ENCODE results near the gene TENT4A.

The TENT4A gene

DNA sequence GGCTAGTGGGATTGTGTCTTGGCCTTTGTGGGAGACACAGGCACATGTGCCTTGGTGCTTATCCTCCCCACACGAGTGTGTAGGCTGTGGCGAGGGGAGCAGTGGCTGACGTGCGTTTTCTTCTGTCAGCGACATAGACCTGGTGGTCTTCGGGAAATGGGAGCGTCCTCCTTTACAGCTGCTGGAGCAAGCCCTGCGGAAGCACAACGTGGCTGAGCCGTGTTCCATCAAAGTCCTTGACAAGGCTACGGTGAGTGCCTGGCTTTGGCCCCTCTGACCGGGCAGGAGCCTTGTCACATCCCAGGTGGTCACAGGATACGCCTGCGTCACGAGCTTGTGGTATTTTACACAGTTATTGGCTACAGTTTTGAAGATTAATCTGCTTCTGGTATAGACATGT, 26.4 kb downstream of the TENT4A start:
- no peak overlapping the region for H3K4me3 ChIP-seq (ENCODE audit: low read depth, low read length)
- TF ChIP-seq, protein P1, sequence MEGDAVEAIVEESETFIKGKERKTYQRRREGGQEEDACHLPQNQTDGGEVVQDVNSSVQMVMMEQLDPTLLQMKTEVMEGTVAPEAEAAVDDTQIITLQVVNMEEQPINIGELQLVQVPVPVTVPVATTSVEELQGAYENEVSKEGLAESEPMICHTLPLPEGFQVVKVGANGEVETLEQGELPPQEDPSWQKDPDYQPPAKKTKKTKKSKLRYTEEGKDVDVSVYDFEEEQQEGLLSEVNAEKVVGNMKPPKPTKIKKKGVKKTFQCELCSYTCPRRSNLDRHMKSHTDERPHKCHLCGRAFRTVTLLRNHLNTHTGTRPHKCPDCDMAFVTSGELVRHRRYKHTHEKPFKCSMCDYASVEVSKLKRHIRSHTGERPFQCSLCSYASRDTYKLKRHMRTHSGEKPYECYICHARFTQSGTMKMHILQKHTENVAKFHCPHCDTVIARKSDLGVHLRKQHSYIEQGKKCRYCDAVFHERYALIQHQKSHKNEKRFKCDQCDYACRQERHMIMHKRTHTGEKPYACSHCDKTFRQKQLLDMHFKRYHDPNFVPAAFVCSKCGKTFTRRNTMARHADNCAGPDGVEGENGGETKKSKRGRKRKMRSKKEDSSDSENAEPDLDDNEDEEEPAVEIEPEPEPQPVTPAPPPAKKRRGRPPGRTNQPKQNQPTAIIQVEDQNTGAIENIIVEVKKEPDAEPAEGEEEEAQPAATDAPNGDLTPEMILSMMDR (IDR thresholded peaks at IDR 0.05; ENCODE audit: insufficient read depth, low read depth, low read length, missing control alignments): no peak
- no peak for DNase-seq (ENCODE audit: low read depth)

DNA sequence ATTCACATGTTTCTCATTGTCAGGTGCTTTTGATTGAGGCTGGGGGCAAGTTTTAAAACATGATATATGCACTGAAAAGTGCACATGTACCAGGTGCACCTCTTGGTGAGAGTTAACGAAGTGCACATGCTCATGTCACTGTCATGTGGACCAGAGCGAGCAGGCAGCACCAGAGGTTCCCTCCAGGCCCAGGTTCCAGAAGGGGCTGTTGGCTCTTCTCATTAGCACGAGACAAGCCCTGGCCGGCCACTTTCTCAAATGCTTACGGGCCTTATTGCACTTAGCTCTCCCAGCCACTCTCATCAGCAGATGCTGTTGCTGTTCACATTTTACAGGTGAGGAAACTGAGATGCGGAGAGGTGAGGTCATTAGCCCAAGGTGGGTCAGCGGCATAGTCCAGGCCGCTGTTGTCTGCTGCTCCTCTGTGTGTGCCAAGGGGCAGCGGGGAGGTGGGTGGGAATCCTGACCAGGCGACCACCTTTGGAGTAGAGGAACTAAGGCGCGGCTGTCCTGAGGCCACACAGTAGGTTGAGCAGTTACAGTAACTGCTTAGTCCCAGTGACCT, 27.4 kb downstream of the TENT4A start:
- H3K4me3 ChIP-seq (ENCODE audit: low read depth, low read length): no peak overlapping the region
- DNase-seq (ENCODE audit: low read depth): no peak
- TF ChIP-seq, protein P1 (IDR thresholded peaks at IDR 0.05; ENCODE audit: insufficient read depth, low read depth, low read length, missing control alignments): no peak

DNA sequence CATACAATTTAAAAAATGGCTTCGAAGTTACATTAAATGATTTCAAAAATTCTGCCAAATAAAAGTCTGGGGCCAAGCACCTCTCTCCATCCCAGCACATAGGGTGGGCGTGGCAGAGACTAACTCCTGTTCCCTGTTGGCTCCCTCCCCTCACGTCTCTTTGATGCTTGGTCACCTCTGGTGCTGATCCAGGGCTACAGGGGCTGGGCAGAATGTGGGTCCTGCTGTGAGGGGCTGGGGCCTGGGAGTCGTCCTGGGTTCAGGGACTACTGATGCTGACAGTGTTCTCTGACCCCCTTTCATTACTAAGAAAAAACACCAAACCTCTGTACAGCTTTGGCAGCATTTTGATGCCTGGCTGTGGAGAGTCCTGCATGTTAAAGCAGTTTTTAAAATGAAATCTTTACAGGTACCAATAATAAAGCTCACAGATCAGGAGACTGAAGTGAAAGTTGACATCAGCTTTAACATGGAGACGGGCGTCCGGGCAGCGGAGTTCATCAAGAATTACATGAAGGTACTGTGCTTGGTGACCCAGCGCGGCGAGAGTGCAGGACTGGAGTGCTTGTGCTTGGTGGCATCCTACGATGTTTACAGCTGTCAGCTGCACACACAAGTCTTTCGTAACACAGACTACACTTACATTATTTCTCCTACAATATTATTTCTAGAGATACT, 29.0 kb downstream of the TENT4A start:
- no peak overlapping the region for H3K4me3 ChIP-seq (ENCODE audit: low read depth, low read length)
- no peak for DNase-seq (ENCODE audit: low read depth)
- TF ChIP-seq, protein P1 (IDR thresholded peaks at IDR 0.05; ENCODE audit: insufficient read depth, low read depth, low read length, missing control alignments): no peak

DNA sequence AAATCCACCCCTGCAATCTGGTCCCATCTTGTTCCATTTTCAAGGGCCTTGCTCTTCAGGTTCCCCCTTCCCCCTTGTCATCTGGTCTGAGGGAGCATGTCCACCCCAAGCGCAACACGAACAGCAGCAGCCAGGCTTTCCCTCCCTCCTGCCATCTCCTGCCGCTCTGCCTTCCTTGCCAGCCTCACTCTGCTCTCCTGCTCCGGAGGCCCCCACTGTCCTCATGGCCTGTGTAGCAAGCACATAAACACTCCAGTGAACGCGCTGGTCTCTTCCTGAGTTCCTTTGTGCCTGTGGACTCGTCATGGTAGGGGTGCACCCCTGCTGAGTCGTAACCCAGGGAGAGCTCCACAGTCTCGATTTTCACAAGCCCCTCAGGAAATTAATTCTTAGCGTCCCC, 29.9 kb downstream of the TENT4A start:
- no peak overlapping the region for H3K4me3 ChIP-seq (ENCODE audit: low read depth, low read length)
- TF ChIP-seq, protein P1 (IDR thresholded peaks at IDR 0.05; ENCODE audit: insufficient read depth, low read depth, low read length, missing control alignments): no peak
- DNase-seq (ENCODE audit: low read depth): no peak

DNA sequence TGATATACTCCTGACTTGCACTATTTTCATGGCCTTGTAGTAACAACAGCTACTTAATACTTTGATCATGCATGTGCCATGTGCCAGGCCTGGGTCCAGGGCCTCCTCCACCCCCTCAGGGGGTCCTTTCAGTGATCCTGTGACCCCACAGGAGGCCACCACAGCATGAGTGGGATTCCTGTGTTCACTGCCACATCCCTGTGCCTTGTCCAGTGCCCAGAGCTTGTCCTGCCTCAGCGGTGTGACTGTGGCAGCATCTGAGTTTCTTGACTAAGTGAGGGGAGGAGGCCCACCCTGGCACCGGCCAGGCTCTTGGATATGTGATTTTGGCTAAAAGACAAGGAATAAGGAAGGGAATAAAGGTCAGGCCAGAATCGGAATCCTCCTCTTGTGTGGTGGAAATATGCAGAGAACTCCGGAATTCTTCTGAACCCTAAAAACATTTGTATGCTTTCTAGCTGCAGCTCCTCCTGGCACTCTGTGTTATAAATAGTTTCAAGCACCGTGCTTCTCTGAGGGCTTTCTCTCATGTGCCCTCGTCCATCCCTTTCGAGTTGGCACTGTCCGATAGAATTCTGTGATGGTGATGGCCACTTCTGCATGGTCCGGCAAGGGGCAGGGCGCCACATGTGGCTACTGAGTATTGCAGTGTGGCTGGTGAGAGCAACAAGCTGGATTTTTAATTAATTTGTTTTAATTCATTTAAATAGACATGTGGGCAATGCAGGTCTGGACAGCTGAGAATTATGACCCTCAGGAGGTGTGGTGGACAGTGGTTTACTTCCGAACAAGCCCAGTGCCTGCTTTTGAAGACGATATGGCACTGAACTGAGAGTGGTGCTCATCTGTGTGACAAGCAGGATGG, 31.8 kb downstream of the TENT4A start:
- TF ChIP-seq, protein P1 (IDR thresholded peaks at IDR 0.05; ENCODE audit: insufficient read depth, low read depth, low read length, missing control alignments): no peak
- H3K4me3 ChIP-seq (ENCODE audit: low read depth, low read length): no peak overlapping the region
- no peak for DNase-seq (ENCODE audit: low read depth)

DNA sequence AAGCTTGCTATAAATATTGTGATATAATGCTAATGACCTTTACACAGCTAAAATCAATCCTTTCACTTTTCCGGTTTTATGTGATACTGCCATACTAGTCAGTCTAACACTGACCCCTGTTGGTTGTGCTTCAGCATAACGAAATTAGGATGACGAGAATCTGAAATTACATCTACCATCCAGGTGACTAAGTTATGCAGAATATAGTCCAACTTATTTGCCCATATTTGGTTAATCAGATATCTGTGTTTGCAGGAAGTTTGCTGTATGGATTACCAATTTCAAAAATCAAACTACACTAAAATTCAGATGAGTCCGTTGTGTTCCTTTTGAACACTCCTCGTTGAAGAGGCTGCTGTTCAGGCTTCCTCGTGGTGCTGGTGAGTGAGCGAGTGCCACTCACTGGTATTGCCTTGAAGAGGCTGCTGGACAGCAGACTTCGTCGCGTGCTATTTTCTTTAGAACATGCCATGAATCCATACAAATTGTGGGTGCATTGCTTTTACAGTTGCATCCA, 32.5 kb downstream of the TENT4A start:
- no peak overlapping the region for H3K4me3 ChIP-seq (ENCODE audit: low read depth, low read length)
- TF ChIP-seq, protein P1 (IDR thresholded peaks at IDR 0.05; ENCODE audit: insufficient read depth, low read depth, low read length, missing control alignments): peak; percentile 73
- peak; percentile 75 for DNase-seq (ENCODE audit: low read depth)

Data from GM12865 (cell line).